ENCODE measurements around the gene GLDN.

- TF ChIP-seq CTCF (IDR thresholded peaks at IDR 0.05) = no peak
- no peak for TF ChIP-seq POLR2A (IDR thresholded peaks at IDR 0.05; ENCODE audit: low read depth)
- TF ChIP-seq EP300 (IDR thresholded peaks at IDR 0.05) = no peak
These were observed 29.0 kb upstream of the GLDN start for GRCh38 chr15:51312166-51313073.
